GM19372 (cell line): ENCODE results near the gene DRAXIN.

ENCODE experiments used
- ATAC-seq: cut with Tn5 transposase; IDR thresholded peaks from one replicate; pipeline ENCODE4 v1.9.1; 2021; ENCODE audit warnings: mild to moderate bottlenecking, low read depth, moderate library complexity; ENCODE audit not compliant: unreplicated experiment

Gene DRAXIN

DNA sequence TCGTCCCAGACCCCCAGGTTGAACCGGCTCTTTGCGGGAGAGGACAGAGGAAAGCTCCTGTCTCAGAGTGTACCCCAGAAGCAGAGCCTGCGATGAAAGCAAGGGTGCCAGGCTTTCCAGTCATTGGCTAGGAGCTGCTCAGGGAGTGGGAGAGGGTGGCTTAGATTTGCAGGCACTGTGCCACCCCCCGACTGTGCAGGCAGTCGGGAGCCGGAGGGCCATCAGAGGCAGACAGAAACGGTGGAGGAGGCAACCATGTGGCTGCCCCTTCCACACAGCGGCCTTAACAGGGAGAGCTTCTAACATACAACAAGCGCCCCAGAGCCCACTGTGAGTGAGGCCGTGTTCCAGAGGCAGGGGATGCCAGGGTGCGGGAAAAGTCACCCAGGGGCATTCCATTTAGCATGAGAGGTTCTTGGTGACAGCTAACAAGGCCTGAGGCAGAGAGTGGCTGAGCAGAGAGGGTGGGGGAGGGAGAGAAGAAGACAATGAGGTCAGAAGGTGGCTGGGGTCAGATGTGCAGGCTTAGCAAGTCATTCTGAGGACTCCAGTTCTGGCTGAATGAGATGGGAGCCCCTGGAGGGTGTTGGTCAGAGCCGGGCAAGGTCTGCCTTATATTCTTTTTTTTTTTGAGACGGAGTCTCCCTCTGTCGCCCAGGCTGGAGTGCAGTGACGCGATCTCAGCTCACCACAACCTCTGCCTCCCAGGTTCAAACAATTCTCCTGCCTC, 61.0 kb downstream of the DRAXIN start:
- no peak for ATAC-seq

GRCh38 chr1:11753555-11754208, 62.2 kb downstream of the DRAXIN start:
- ATAC-seq = no peak

DNA sequence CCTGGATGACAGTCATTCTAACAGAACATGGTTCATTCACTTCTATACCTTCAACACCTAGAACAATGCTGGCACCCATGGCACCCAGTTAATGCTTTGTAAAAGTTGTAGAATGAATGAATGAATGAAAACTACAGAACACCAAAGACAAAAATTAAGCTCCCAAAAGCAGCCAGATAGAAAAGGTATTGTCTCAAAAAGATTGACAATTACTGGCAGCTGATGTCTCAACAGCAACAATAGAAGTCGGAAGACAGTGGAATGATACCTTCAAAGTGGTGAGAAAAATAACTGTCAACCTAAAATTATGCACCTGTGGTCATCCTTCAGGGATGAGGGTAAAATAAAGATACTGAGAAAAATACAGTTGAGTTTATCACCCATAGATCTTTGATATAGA, 65.5 kb downstream of the DRAXIN start:
- ATAC-seq = no peak

DNA sequence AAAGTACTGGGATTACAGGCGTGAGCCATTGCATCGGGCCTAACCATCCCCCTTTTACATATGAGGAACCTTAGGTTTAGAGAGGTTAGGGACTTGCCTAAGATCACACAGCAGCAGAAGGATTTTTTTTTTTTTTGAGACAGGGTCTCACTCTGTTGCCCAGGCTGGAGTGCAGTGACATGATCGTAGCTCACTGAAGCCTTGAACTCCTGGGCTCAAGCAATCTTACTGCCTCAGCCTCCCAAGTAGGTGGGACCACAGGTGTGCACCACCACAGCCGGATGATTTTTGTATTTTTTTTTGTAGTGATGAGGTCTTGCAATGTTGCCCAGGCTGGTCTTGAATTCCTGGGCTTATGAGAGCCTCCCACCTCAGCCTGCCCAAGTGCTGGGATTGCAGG, 68.3 kb downstream of the DRAXIN start:
- ATAC-seq = no peak

DNA sequence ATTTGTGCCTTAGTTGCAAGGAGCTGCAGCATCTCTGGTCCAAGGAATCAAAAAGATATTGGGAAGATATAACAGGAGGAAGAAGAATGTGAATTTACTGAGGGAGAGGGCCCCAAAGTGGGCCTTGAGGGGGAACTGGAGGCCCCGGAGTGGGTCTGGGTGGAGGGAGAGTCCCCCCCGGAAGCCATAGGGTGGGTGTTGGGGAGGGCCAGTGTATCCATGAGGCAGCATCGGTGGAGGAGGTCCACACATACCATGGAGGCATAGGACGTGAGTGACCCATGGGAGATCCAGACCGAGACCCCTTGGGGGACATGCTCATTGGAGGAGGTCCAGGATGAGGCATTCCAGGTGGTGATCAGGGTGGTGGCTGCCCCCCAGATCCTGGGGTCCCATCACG, 69.8 kb downstream of the DRAXIN start:
- ATAC-seq = no peak

DNA sequence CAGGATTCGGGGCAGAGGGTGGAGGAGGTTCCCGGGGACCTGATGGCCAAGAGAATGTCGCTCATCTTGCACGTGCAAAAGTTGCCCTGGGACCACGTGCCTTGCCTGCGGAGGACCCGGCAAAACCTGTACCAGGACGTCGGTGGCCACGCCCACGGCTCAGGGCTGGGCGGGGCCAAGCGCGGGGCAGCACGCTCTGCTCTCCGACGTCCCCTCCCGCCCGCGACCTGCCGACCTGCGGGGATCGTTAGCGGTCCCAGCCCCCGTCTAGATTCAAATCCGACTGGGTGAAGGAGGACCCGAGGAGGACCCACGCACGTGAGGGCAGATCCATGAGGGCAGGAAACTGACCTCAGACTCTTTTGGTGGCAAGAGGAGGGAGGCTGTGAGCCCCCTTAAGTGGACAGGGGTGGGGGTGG, 70.5 kb downstream of the DRAXIN start, which contains the start of gene C1orf167:
TSS of gene C1orf167 (plus strand) at position 206 of the 419 bp plus-strand sequence. CDS start 2,208 bp downstream, outside the sequence.
- no peak for ATAC-seq

DNA sequence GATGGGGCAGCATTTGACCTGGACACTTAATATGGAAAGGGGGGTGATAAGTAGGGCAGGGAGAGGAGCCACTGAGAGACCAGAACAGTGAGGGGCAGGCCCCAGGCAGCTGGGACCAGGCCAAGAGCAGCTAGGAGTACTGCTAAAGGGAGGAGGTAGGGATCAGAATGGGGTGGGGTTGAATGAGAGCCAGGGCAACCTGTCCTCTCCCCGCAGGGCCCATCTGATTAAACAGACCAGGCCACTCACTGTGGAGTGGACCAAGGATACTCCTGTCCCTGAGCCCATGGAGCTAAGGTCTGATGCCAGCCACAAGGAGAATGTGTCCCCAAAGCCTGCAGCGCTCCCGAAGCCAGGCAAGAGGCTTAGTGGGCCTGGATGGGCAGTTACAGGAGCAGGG, 72.6 kb downstream of the DRAXIN start:
- no peak for ATAC-seq

DNA sequence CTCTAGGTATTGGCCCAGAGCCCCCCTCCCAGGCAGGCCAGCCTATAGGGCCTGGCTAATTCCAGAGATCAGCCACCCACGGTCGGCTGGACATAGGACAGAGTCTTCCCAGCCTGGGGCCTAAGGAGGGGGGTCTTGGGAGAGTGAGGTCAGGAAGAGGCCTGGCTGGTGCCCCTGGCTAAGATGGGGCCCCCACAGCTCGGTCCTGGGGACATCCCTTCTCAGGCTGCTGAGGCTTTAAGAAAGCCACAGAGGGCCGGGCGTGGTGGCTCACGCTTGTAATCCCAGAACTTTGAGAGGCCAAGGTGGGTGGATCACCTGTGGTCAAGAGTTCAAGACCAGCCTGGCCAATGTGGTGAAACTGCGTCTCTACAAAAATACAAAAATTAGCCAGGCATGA, 73.0 kb downstream of the DRAXIN start:
- ATAC-seq = no peak

DNA sequence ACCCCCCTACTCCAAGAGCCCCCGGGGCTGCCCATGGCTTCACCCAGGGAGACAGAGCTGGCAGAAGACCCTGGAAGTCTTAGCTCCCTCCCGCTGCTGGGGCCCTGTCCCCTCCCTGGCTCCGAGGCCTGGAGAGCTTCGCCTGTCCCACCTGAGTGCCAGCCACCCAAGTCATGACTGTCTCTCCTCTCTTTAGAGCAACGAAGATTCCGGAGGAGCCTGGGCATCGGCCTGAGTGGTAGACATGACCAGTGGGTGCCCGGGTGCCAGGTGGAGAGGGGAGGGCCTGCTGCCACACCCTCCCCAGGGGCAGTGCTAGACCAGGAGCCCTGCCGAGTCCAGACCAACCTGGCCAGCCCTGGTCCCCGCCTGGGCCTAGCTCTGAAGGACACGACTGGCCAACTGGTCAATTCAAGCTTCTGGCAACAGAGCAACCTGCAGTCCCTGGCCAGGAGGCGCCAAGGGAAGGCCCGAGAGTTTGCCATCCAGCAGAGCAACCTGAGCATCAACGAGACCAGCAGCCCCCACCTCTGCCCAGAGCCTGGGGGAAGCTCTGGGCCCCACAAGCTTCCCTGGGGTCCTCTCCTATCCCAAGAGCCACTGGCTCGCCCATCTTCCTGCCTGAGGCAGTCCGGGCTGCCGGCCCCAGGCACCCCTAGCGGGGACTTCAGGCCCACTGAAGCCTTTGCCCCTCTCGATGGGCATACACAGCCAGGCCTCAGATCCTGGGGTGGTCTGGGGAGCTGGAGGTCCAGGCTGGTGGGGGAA, 74.3 kb downstream of the DRAXIN start:
- ATAC-seq = no peak

GRCh38 chr1:11766429-11766776, 74.9 kb downstream of the DRAXIN start:
- no peak for ATAC-seq

- ATAC-seq = no peak
These were observed 76.6 kb downstream of the DRAXIN start for GRCh38 chr1:11767922-11768704.

DNA sequence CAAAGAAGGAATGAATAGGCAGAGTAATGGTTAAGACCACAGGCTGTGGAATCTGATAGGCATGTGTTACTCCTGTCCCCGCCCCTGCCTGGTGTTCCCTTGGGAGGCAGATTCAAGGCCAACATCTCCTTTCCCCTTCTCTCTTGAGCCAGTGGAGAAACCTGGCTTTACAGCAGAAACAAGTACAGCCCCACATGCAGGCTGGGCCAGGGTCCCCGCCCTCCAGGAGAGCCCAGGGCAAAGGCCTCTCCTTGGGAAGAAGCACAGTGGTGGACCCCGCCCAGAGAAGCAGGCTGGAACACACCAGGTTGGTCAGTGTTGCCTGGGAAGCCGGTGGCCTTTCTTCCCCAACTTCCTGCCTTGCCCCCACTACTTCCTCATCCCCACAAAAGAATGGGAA, 77.3 kb downstream of the DRAXIN start:
- no peak for ATAC-seq

- no peak for ATAC-seq
These were observed 77.8 kb downstream of the DRAXIN start for GRCh38 chr1:11769274-11769673.

GRCh38 chr1:11770011-11770410, 78.5 kb downstream of the DRAXIN start:
- no peak for ATAC-seq

- no peak for ATAC-seq
These were observed 80.1 kb downstream of the DRAXIN start for GRCh38 chr1:11771481-11772043.

GRCh38 chr1:11772458-11772857, 80.9 kb downstream of the DRAXIN start:
- no peak for ATAC-seq

GRCh38 chr1:11774753-11775152, 83.2 kb downstream of the DRAXIN start:
- ATAC-seq = no peak
